RPMI7951 (cell line): Measurements from ENCODE around the gene MCF2L. TPM values are rescaled to one million over a fixed set of nuclear protein-coding genes. Genes with fewer than 3 reads are reported as not detected.
A peak's percentile ranks its signal among the peaks of the same experiment; 100 is the strongest.

ENCODE experiments used
- DNase-seq: peaks from one replicate; pipeline ENCODE4 v3.0.0-alpha.2; 2012; ENCODE audit warnings: low read depth
- total RNA-seq: library from RNA; depleted of rRNA; stranded (reverse); fragments of >200 nt; shearing (Covaris generic); gene quantifications from 2 replicates; pipeline ENCODE4 v1.2.3, GENCODE V29; 2014

MCF2L gene
- total RNA-seq, 1 experiment from 2014 or later = 4.8 TPM

GRCh38 chr13:113031465-113031864, 62.5 kb downstream of the MCF2L start:
- DNase-seq = no peak

- no peak for DNase-seq
These were observed 63.3 kb downstream of the MCF2L start for GRCh38 chr13:113032291-113032690.

GRCh38 chr13:113033054-113033850, 64.2 kb downstream of the MCF2L start:
- no peak for DNase-seq

GRCh38 chr13:113034451-113035212, 65.6 kb downstream of the MCF2L start:
- DNase-seq = no peak

GRCh38 chr13:113035213-113035800, 66.3 kb downstream of the MCF2L start:
- no peak for DNase-seq

GRCh38 chr13:113036401-113036800, 67.4 kb downstream of the MCF2L start:
- DNase-seq = no peak

- no peak for DNase-seq
These were observed 71.0 kb downstream of the MCF2L start for GRCh38 chr13:113040031-113040430.

- no peak for DNase-seq
These were observed 71.7 kb downstream of the MCF2L start for GRCh38 chr13:113040597-113041292.

- DNase-seq = no peak
These were observed 72.3 kb downstream of the MCF2L start for GRCh38 chr13:113041293-113041690.

- DNase-seq = no peak
These were observed 72.9 kb downstream of the MCF2L start for GRCh38 chr13:113041896-113042295.

- DNase-seq = no peak
These were observed 73.4 kb downstream of the MCF2L start for GRCh38 chr13:113042456-113042855.

- no peak for DNase-seq
These were observed 74.1 kb downstream of the MCF2L start for GRCh38 chr13:113043001-113043630.

GRCh38 chr13:113043931-113044330, 74.9 kb downstream of the MCF2L start:
- no peak for DNase-seq

- peak; percentile 78 for DNase-seq
These were observed 75.5 kb downstream of the MCF2L start for GRCh38 chr13:113044391-113045114.

GRCh38 chr13:113045251-113046127, 76.5 kb downstream of the MCF2L start:
- no peak for DNase-seq

- DNase-seq = no peak
These were observed 77.3 kb downstream of the MCF2L start for GRCh38 chr13:113046128-113046882.

GRCh38 chr13:113046883-113047244, 77.8 kb downstream of the MCF2L start:
- no peak for DNase-seq

- no peak for DNase-seq
These were observed 78.6 kb downstream of the MCF2L start for GRCh38 chr13:113047587-113047986.

- no peak for DNase-seq
These were observed 79.8 kb downstream of the MCF2L start for GRCh38 chr13:113048766-113049165.
